ENCODE measurements around the gene GLT8D2.
A peak's percentile ranks its signal among the peaks of the same experiment; 100 is the strongest.

GLT8D2 gene

GRCh38 chr12:103956509-103957027 is 93.4 kb downstream of the GLT8D2 start:
- peak; percentile 71 for ATAC-seq
- TF ChIP-seq PATZ1 (CRISPR knock-in tag; IDR thresholded peaks at IDR 0.05; ENCODE audit: borderline replicate concordance) (no peak), SNAI2 (CRISPR knock-in tag; IDR thresholded peaks at IDR 0.05) (no peak), GLIS3 (CRISPR knock-in tag; IDR thresholded peaks at IDR 0.05) (no peak), ZFP3 (CRISPR knock-in tag; IDR thresholded peaks at IDR 0.05) (no peak), CSRNP3 (CRISPR knock-in tag; IDR thresholded peaks at IDR 0.05) (no peak), ESRRG (CRISPR knock-in tag; IDR thresholded peaks at IDR 0.05) (no peak), ZNF565 (CRISPR knock-in tag; conservative IDR thresholded peaks at IDR 0.05; ENCODE audit: low read depth) (no peak), PPARA (CRISPR knock-in tag; IDR thresholded peaks at IDR 0.05; ENCODE audit: borderline replicate concordance) (no peak), ZNF8 (CRISPR knock-in tag; IDR thresholded peaks at IDR 0.05) (no peak; the same call in 1 of the 2 replicates)

GRCh38 chr12:103955811-103956508 is 94.0 kb downstream of the GLT8D2 start:
- ATAC-seq = peak; percentile 29
- TF ChIP-seq BACH2 (CRISPR knock-in tag; IDR thresholded peaks at IDR 0.05; ENCODE audit: borderline replicate concordance) = no peak
- no peak for TF ChIP-seq SNAI2 (CRISPR knock-in tag; IDR thresholded peaks at IDR 0.05)
- no peak for TF ChIP-seq ISL1 (CRISPR knock-in tag; IDR thresholded peaks at IDR 0.05)
- no peak for TF ChIP-seq ESRRG (CRISPR knock-in tag; IDR thresholded peaks at IDR 0.05)
- no peak for TF ChIP-seq POU6F1 (CRISPR knock-in tag; IDR thresholded peaks at IDR 0.05; ENCODE audit: borderline replicate concordance, low read depth)
- no peak for TF ChIP-seq PATZ1 (CRISPR knock-in tag; IDR thresholded peaks at IDR 0.05; ENCODE audit: borderline replicate concordance)
- TF ChIP-seq CSRNP3 (CRISPR knock-in tag; IDR thresholded peaks at IDR 0.05) = no peak
- TF ChIP-seq RARB (CRISPR knock-in tag; IDR thresholded peaks at IDR 0.05) = no peak
- no peak for TF ChIP-seq CREB5 (CRISPR knock-in tag; IDR thresholded peaks at IDR 0.05; ENCODE audit: low read depth)

GRCh38 chr12:103952497-103952896 is 97.5 kb downstream of the GLT8D2 start:
- no peak for ATAC-seq
- TF ChIP-seq CSRNP3 (CRISPR knock-in tag; IDR thresholded peaks at IDR 0.05) (no peak), PPARA (CRISPR knock-in tag; IDR thresholded peaks at IDR 0.05; ENCODE audit: borderline replicate concordance) (no peak), RARB (CRISPR knock-in tag; IDR thresholded peaks at IDR 0.05) (no peak), ESRRG (CRISPR knock-in tag; IDR thresholded peaks at IDR 0.05) (no peak)

All from SK-N-SH treated with all-trans-retinoic acid at 6 μM for 48 hours (cell line).